GM12873 (cell line): ENCODE data around the gene SPZ1.

Experiments used
- TF ChIP-seq, protein P1 (sequence below): IDR thresholded peaks from 2 replicates; pipeline ENCODE4 v1.5.1; 2012; ENCODE audit warnings: low read depth, mild to moderate bottlenecking, moderate library complexity, low read length, control low read depth; ENCODE audit not compliant: insufficient read depth; ENCODE audit errors: missing control alignments

SPZ1 gene

DNA sequence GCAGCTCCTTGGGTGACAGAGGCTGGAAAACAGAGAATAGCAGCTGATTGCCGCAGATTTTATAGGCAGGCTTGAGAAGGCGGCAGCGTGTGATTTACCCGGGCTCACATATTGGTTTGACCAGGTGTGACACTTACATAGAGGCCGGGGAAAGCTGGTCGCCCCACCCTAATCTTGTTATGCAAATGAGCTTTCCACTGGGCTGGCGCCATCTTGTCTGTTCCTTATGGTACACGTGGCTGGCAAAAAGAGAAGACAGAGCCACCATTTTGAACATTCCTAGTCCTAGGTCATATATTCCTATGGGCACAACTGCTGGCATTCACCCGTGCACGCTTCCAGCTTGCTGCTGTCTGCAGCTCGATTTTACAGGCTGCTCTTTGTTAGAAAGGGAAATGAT lies 11.3 kb upstream of the SPZ1 start:
- TF ChIP-seq, protein P1, sequence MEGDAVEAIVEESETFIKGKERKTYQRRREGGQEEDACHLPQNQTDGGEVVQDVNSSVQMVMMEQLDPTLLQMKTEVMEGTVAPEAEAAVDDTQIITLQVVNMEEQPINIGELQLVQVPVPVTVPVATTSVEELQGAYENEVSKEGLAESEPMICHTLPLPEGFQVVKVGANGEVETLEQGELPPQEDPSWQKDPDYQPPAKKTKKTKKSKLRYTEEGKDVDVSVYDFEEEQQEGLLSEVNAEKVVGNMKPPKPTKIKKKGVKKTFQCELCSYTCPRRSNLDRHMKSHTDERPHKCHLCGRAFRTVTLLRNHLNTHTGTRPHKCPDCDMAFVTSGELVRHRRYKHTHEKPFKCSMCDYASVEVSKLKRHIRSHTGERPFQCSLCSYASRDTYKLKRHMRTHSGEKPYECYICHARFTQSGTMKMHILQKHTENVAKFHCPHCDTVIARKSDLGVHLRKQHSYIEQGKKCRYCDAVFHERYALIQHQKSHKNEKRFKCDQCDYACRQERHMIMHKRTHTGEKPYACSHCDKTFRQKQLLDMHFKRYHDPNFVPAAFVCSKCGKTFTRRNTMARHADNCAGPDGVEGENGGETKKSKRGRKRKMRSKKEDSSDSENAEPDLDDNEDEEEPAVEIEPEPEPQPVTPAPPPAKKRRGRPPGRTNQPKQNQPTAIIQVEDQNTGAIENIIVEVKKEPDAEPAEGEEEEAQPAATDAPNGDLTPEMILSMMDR: no peak

DNA sequence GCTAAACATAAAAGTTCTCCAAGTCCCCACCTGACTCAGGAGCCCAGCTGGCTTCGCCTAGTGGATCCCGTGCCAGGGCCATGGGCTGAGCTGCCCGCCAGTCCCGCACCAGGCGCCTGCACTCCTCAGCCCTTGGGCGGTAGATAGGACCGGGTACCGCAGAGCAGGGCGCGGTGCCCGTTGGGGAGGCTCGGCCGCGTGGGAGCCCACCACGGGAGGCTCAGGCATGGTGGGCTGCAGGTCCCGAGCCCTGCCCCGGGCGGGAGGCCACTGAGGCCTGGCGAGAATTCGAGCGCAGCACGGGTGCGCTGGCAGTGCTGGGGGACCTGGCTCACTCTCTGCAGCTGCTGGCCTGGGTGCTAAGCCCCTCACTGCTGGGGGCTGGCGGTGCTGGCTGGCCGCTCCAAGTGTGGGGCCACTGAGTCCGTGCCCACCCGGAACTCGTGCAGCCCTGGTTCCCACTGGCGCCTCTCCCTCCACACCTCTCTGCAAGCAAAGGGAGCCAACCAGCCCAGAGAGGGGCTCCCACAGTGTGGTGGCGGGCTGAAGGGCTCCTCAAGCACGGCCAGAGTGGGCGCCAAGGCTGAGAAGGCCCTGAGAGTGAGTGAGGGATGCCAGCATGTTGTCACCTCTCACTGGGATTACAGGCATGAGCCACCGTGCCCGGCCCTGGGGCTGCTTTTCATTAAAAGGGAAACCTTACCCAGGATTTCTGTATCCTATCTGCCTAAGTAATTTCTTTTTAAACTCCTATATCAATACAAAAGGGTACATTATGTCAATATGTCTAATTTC lies 9.7 kb upstream of the SPZ1 start:
- TF ChIP-seq, protein P1: no peak

DNA sequence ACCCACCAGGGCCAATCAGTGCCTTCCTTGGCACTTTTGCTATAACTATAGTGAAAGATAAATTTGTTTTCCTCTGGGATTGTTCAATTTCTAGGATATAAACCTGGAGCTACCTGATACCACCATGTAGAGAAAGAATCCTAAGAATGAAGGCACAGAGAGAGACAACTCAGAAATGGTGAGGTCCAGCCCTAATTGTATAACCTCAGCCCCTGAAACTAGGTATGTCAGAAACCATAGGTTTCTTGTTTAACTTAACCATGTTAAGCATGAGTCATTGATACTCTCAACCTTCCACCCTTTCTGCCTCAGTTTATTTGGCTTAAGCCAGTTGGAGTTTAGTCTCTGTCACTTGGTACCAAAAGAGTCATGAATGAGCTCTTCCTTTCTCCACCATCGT lies 4.6 kb upstream of the SPZ1 start:
- TF ChIP-seq, protein P1: no peak

DNA sequence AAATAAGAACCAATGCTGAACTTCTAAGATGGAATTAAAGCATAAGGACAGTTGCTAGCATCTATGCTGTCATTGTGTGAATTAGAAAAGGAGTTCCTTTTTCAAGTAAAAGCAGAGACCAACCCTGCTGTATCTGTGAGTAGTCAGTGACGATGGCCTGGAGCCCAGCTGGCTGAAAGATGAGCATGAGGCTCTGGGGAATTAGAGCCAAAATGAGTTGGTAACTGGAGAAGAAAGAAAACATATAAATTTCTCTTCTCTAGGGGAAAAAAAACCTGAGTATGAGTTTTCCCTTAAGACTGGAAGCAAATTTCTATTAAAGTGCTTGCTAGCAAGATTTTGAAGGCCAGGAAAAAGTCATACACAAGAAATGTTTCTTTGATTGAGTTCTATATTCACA lies 1.6 kb upstream of the SPZ1 start:
- TF ChIP-seq, protein P1: no peak

DNA sequence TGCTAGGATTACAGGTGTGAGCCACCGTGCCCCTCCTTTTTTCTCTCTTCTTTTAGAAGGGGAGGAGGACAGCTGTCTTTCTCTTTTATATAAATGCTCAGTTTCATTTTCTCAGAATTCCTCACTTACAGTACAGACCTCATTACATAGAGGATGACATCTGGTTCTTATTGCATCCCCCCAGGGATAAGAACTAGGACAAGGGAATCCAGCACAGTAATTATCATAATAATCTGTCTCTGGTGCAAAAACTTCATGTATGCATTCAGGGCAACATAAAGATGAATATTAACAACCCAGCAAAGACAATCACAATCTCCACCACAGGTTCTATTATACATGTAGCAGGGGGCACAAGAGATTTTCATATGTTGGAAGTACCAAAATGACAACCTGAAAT lies 5.1 kb downstream of the SPZ1 start:
- TF ChIP-seq, protein P1: no peak

DNA sequence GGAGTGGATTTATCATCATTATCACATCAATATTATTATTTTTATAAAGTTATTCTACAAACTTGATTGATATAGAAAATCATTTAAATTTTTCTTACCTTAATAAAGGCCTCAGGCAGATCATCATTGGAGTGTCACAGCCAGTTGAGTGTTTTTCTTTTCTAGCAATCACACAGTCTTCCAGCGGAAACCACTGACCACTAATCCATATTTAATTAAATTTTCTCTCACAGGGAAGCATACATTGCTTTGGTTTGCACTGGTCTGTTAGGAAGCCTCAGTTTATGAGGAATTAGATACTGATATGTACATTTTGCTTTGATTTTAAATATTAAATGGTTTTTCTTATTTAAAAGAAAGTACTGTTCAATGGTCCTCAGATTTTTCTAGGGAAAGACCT lies 6.7 kb downstream of the SPZ1 start:
- TF ChIP-seq, protein P1: no peak

DNA sequence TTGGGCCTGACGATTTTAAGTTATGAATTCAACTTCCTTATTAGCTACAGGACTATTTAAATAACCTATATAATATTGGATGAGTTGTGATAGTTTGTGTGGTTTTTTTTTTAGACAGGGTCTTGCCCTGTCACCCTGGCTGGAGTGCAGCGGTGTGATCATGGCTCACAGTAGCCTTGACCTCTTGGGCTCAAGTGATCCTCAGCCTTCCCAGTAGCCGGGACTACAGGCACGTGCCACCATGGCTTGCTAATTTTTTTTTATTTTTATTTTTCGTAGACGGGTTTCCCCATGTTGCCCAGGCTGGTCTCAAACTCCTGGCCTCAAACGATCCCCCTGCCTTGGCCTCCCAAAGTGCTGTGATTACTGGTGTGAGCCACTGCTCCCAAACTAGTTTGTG lies 17.6 kb downstream of the SPZ1 start:
- TF ChIP-seq, protein P1: no peak
